ENCODE measurements around the gene DGKE. TPM values are rescaled to one million over a fixed set of nuclear protein-coding genes. Genes with fewer than 3 reads are reported as not detected.

The DGKE gene
- total RNA-seq, 2 experiments from 2014 or later = 20.0 to 22.3 TPM

DNA sequence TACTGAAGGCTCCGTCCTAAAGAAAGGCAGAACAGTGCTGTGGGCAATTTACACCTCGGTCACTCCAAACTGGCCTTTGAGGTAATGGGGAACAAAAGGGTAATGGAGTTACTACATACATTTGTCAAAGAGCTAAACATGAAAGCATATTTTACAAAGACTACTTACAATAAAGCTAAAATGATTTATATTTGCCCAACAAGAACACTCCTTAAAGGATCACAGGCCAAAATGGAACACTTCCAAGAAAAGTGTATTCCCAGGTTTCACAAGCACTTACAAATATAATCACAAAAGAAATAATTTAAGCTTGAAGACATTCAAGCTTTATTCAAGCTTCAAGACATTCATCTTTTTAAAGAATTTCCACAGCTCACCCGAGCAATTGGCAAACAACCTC, 29.5 kb upstream of the DGKE start:
- Mint-ChIP-seq H3K4me1 (ENCODE audit: low read depth) (no peaks in the 10 kb centered on the region), H3K27me3 (no peaks in the 10 kb centered on the region), H3K9me3 (no peaks in the 10 kb centered on the region), H3K36me3 (ENCODE audit: low read depth) (peaks cover 28% of the 10 kb centered on the region), H3K27ac (no peak overlapping the region), H3K4me3 (no peak overlapping the region)
- DNase-seq = no peak
- no peak for TF ChIP-seq CTCF (IDR thresholded peaks at IDR 0.05)
- intact Hi-C loops (cut with DNase I, micrococcal nuclease) = no loop called here
- no peak for ATAC-seq (ENCODE audit: poor library complexity)
- CTCF ChIA-PET = no interaction called here
- Histone ChIP-seq H3K4me3 (ENCODE audit: low read length) (no peak overlapping the region), H3K9me3 (ENCODE audit: control insufficient read depth in 1 of 2, insufficient read depth in 1 of 2, low read length in 2 of 2) (no peaks in the 10 kb centered on the region), H3K27ac (ENCODE audit: low read depth in 1 of 2, low read length in 2 of 2) (no peak overlapping the region), H3K4me1 (ENCODE audit: insufficient read depth, low read length) (no peaks in the 10 kb centered on the region), H3K27me3 (ENCODE audit: control insufficient read depth in 1 of 2, insufficient read depth in 2 of 2, low read length in 2 of 2) (no peaks in the 10 kb centered on the region), H3K36me3 (ENCODE audit: insufficient read depth, low read length) (no peaks in the 10 kb centered on the region)
- POLR2A ChIA-PET = no interaction called here

- CTCF ChIA-PET = no interaction called here
- Histone ChIP-seq H3K27me3 (ENCODE audit: control insufficient read depth in 1 of 2, insufficient read depth in 2 of 2, low read length in 2 of 2) (no peaks in the 10 kb centered on the region), H3K4me3 (ENCODE audit: low read length) (no peak overlapping the region), H3K27ac (ENCODE audit: low read depth in 1 of 2, low read length in 2 of 2) (no peak overlapping the region), H3K4me1 (ENCODE audit: insufficient read depth, low read length) (no peaks in the 10 kb centered on the region), H3K36me3 (ENCODE audit: insufficient read depth, low read length) (no peaks in the 10 kb centered on the region), H3K9me3 (ENCODE audit: control insufficient read depth in 1 of 2, insufficient read depth in 1 of 2, low read length in 2 of 2) (no peaks in the 10 kb centered on the region)
- ATAC-seq (ENCODE audit: poor library complexity) = no peak
- no peak for DNase-seq
- no peak for TF ChIP-seq CTCF (IDR thresholded peaks at IDR 0.05)
- POLR2A ChIA-PET = no interaction called here
- Mint-ChIP-seq H3K27me3 (no peaks in the 10 kb centered on the region), H3K27ac (no peak overlapping the region), H3K4me3 (no peak overlapping the region), H3K4me1 (ENCODE audit: low read depth) (no peaks in the 10 kb centered on the region), H3K36me3 (ENCODE audit: low read depth) (peaks cover 21% of the 10 kb centered on the region), H3K9me3 (no peaks in the 10 kb centered on the region)
- intact Hi-C loops (cut with DNase I, micrococcal nuclease) = no loop called here
Observed at GRCh38 chr17:56806949-56807348, 27.0 kb upstream of the DGKE start.

DNA sequence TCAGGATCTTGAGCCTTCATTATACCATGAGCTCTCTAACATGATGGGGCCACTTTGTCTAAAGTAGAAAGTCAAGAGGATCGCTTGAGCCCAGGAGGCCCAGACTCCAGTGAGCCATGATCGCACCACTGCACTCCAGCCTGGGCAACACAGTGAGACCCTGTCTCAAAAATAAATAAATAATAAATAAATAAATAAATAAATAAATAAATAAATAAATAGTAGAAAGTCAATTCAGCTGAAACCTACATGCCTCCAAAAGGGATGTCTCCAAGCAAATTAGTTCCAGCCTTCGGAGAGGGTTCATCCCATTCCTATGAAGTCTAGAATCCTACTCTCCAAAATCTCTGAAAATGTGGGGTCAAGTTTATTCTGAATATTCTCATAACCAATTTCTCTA, 26.2 kb upstream of the DGKE start:
- Mint-ChIP-seq H3K27me3 (no peaks in the 10 kb centered on the region), H3K9me3 (no peaks in the 10 kb centered on the region), H3K27ac (no peak overlapping the region), H3K4me3 (no peak overlapping the region), H3K4me1 (ENCODE audit: low read depth) (no peaks in the 10 kb centered on the region), H3K36me3 (ENCODE audit: low read depth) (peaks cover 21% of the 10 kb centered on the region)
- Histone ChIP-seq H3K4me3 (ENCODE audit: low read length) (no peak overlapping the region), H3K9me3 (ENCODE audit: control insufficient read depth in 1 of 2, insufficient read depth in 1 of 2, low read length in 2 of 2) (no peaks in the 10 kb centered on the region), H3K27me3 (ENCODE audit: control insufficient read depth in 1 of 2, insufficient read depth in 2 of 2, low read length in 2 of 2) (no peaks in the 10 kb centered on the region), H3K27ac (ENCODE audit: low read depth in 1 of 2, low read length in 2 of 2) (no peak overlapping the region), H3K36me3 (ENCODE audit: insufficient read depth, low read length) (no peaks in the 10 kb centered on the region), H3K4me1 (ENCODE audit: insufficient read depth, low read length) (no peaks in the 10 kb centered on the region)
- POLR2A ChIA-PET = no interaction called here
- CTCF ChIA-PET = no interaction called here
- intact Hi-C loops (cut with DNase I, micrococcal nuclease) = no loop called here
- DNase-seq = no peak
- ATAC-seq (ENCODE audit: poor library complexity) = no peak
- no peak for TF ChIP-seq CTCF (IDR thresholded peaks at IDR 0.05)
